Measurements from ENCODE around the gene AFTPH.

AFTPH gene

DNA sequence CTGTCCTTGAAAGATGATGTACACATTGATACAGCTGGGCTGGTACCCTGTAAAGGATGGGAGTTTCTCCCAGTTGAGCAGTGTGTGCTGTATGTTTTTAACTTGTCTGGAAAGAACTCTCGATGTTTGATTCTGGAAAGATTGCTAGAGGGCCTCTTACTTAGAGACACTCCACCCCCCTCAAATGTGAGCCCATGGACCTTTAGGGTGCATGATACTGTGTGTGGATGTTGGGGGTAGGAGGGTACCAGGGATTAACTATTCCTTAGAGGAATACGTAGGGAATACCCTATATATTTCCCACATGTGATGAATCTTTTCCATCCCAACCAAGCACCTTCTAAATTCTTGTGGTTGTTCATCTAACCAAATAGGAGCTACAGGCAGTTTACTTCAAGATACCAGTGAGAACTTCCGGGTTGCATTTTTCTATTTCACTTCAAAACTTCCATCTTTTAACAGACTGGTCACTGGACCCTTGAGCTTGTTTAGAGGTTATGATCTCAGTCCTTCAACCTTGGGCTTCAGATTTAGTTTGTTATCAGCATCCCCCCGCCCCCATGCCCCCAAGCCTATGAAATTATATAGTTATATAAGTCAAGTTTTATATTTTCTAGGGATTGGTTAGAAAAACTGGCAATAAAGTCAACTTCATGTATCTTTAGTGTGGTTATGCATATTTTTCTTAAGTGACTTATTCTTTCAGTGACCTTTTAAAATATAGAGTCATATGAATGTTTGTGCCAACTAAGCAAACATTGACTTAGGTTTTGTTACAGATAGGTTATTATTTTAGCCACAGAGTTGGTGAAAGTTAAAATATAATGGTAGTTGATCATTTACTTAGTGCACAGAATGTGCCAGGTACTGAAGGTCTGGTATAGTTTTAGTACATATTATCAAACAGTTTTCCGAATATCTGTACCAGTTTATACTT is 18.2 kb downstream of the AFTPH start:
- Histone ChIP-seq H3K27ac (ENCODE audit: low read depth, low read length) (no peak overlapping the region), H3K4me1 (ENCODE audit: control insufficient read depth, insufficient read depth, low read length) (peaks cover 24% of the 10 kb centered on the region; the same call in 1 of the 2 replicates), H3K36me3 (ENCODE audit: control insufficient read depth, insufficient read depth, low read length) (no peaks in the 10 kb centered on the region), H3K27me3 (ENCODE audit: control insufficient read depth, insufficient read depth, low read length) (no peaks in the 10 kb centered on the region), H3K9me3 (ENCODE audit: control insufficient read depth, insufficient read depth, low read length) (no peaks in the 10 kb centered on the region), H3K4me3 (ENCODE audit: low read depth, low read length) (no peak overlapping the region), H3K9ac (ENCODE audit: low read depth, low read length) (no peak overlapping the region)

- Histone ChIP-seq H3K36me3 (ENCODE audit: control insufficient read depth, insufficient read depth, low read length) (no peaks in the 10 kb centered on the region), H3K27me3 (ENCODE audit: control insufficient read depth, insufficient read depth, low read length) (no peaks in the 10 kb centered on the region), H3K9me3 (ENCODE audit: control insufficient read depth, insufficient read depth, low read length) (no peaks in the 10 kb centered on the region), H3K4me3 (ENCODE audit: low read depth, low read length) (no peak overlapping the region), H3K9ac (ENCODE audit: low read depth, low read length) (no peak overlapping the region), H3K27ac (ENCODE audit: low read depth, low read length) (no peak overlapping the region), H3K4me1 (ENCODE audit: control insufficient read depth, insufficient read depth, low read length) (peaks cover 17% of the 10 kb centered on the region; the same call in 1 of the 2 replicates)
Observed at GRCh38 chr2:64543008-64543697, 19.0 kb downstream of the AFTPH start.

- Histone ChIP-seq H3K27ac (ENCODE audit: low read depth, low read length) (no peak overlapping the region), H3K27me3 (ENCODE audit: control insufficient read depth, insufficient read depth, low read length) (no peaks in the 10 kb centered on the region), H3K9me3 (ENCODE audit: control insufficient read depth, insufficient read depth, low read length) (peaks cover 3% of the 10 kb centered on the region; the same call in 1 of the 2 replicates), H3K36me3 (ENCODE audit: control insufficient read depth, insufficient read depth, low read length) (0 out of 2 replicates have a peak, but pooled peaks cover 11% of the 10 kb centered on the region), H3K9ac (ENCODE audit: low read depth, low read length) (no peak overlapping the region), H3K4me1 (ENCODE audit: control insufficient read depth, insufficient read depth, low read length) (no peaks in the 10 kb centered on the region), H3K4me3 (ENCODE audit: low read depth, low read length) (no peak overlapping the region)
Observed at GRCh38 chr2:64548761-64549160, 24.6 kb downstream of the AFTPH start.

DNA sequence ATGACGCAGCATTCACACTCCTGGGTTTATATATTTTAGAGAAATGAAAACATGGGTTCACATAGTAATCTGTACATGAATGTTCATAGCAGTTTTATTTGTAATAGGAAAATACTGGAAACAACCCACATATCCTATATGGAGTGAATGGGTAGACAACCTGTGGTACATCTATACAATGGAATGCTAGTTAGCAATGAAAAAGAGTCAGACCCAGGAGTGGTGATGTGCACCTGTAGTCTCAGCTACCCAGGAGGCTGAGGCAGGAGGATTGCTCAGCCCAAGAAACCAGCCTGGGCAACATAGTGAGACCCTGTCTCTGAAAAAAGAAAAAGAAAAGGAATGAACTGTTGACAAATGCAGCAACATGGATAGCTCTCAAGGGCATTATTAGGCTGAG is 25.9 kb downstream of the AFTPH start:
- 0 out of 2 replicates have a peak, but pooled peaks cover 11% of the 10 kb centered on the region for H3K36me3 ChIP-seq (ENCODE audit: control insufficient read depth, insufficient read depth, low read length)

GRCh38 chr2:64551851-64552250 is 27.7 kb downstream of the AFTPH start:
- Histone ChIP-seq H3K9ac (ENCODE audit: low read depth, low read length) (no peak overlapping the region), H3K36me3 (ENCODE audit: control insufficient read depth, insufficient read depth, low read length) (0 out of 2 replicates have a peak, but pooled peaks cover 11% of the 10 kb centered on the region), H3K9me3 (ENCODE audit: control insufficient read depth, insufficient read depth, low read length) (peaks cover 3% of the 10 kb centered on the region; the same call in 1 of the 2 replicates), H3K4me3 (ENCODE audit: low read depth, low read length) (no peak overlapping the region), H3K27ac (ENCODE audit: low read depth, low read length) (no peak overlapping the region), H3K27me3 (ENCODE audit: control insufficient read depth, insufficient read depth, low read length) (no peaks in the 10 kb centered on the region), H3K4me1 (ENCODE audit: control insufficient read depth, insufficient read depth, low read length) (peaks cover 6% of the 10 kb centered on the region; the same call in 1 of the 2 replicates)

More for the DNA sequence above, 25.9 kb downstream of the AFTPH start:
- Histone ChIP-seq H3K4me1 (ENCODE audit: control insufficient read depth, insufficient read depth, low read length) (peaks cover 6% of the 10 kb centered on the region; the same call in 1 of the 2 replicates), H3K9ac (ENCODE audit: low read depth, low read length) (no peak overlapping the region), H3K27ac (ENCODE audit: low read depth, low read length) (no peak overlapping the region), H3K9me3 (ENCODE audit: control insufficient read depth, insufficient read depth, low read length) (peaks cover 3% of the 10 kb centered on the region; the same call in 1 of the 2 replicates), H3K27me3 (ENCODE audit: control insufficient read depth, insufficient read depth, low read length) (no peaks in the 10 kb centered on the region), H3K4me3 (ENCODE audit: low read depth, low read length) (no peak overlapping the region)

DNA sequence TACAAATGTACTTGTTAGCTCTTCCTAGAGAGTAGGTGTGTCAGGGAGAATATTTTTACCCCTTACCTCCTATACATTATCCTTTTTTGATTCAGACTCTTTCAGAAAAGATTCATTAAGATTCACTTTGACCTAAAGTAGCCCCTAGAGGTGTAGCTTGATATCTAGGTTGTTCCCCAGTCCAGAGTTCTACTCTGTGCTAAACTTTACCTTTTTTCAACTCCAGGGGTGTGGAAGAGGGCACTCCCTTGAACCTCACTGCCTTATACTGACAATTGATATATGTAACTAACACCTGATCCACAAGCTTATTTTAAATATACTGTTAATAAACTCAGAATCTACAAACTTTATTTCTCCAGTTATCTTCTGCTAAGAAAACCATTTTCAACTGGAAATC is 30.0 kb downstream of the AFTPH start:
- H3K4me3 ChIP-seq (ENCODE audit: low read depth, low read length): no peak overlapping the region
- no peak overlapping the region for H3K27ac ChIP-seq (ENCODE audit: low read depth, low read length)
- H3K4me1 ChIP-seq (ENCODE audit: control insufficient read depth, insufficient read depth, low read length): peaks cover 6% of the 10 kb centered on the region; the same call in 1 of the 2 replicates
- H3K36me3 ChIP-seq (ENCODE audit: control insufficient read depth, insufficient read depth, low read length): 0 out of 2 replicates have a peak, but pooled peaks cover 11% of the 10 kb centered on the region
- H3K9me3 ChIP-seq (ENCODE audit: control insufficient read depth, insufficient read depth, low read length): peaks cover 3% of the 10 kb centered on the region; the same call in 1 of the 2 replicates
- no peak overlapping the region for H3K9ac ChIP-seq (ENCODE audit: low read depth, low read length)
- no peaks in the 10 kb centered on the region for H3K27me3 ChIP-seq (ENCODE audit: control insufficient read depth, insufficient read depth, low read length)

DNA sequence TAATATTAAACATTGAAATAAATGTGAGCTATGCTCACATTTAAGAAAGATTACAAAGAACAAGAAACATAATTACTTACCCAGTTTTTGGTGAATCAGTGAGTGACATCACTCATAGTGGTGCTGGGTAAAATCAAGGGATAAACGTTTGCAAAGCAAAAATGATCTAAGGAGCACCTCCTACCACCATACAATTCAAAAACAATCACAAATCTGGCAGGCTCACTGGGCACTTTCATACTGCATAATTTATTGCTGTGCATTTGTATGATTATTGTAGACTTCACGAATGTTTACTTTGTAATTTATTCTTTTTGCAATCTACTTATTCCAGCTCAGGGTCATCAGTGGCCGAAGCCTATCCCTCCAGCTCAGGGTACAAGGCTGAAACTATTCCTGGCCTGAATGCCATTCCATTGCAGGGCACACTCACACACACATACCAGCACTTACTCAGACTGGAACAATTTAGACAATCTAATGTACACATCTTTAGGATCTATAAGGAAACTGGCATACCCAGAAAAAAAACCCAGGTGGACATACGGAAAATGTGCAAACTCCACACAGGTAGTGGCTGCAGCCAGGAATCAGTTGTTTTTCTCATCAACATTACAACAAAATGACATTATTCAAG is 34.4 kb downstream of the AFTPH start:
- no peak overlapping the region for H3K27ac ChIP-seq (ENCODE audit: low read depth, low read length)
- H3K9ac ChIP-seq (ENCODE audit: low read depth, low read length): no peak overlapping the region
- no peak overlapping the region for H3K4me3 ChIP-seq (ENCODE audit: low read depth, low read length)
- H3K36me3 ChIP-seq (ENCODE audit: control insufficient read depth, insufficient read depth, low read length): no peaks in the 10 kb centered on the region
- peaks cover 10% of the 10 kb centered on the region; the same call in 1 of the 2 replicates for H3K4me1 ChIP-seq (ENCODE audit: control insufficient read depth, insufficient read depth, low read length)
- no peaks in the 10 kb centered on the region for H3K27me3 ChIP-seq (ENCODE audit: control insufficient read depth, insufficient read depth, low read length)
- no peaks in the 10 kb centered on the region for H3K9me3 ChIP-seq (ENCODE audit: control insufficient read depth, insufficient read depth, low read length)

- Histone ChIP-seq H3K27ac (ENCODE audit: low read depth, low read length) (no peak overlapping the region), H3K27me3 (ENCODE audit: control insufficient read depth, insufficient read depth, low read length) (no peaks in the 10 kb centered on the region), H3K4me1 (ENCODE audit: control insufficient read depth, insufficient read depth, low read length) (peaks cover 7% of the 10 kb centered on the region; the same call in 1 of the 2 replicates), H3K4me3 (ENCODE audit: low read depth, low read length) (no peak overlapping the region), H3K9me3 (ENCODE audit: control insufficient read depth, insufficient read depth, low read length) (no peaks in the 10 kb centered on the region), H3K36me3 (ENCODE audit: control insufficient read depth, insufficient read depth, low read length) (no peaks in the 10 kb centered on the region), H3K9ac (ENCODE audit: low read depth, low read length) (no peak overlapping the region)
Observed at GRCh38 chr2:64562148-64562784, 38.1 kb downstream of the AFTPH start.

GRCh38 chr2:64563436-64563938 is 39.4 kb downstream of the AFTPH start:
- Histone ChIP-seq H3K27ac (ENCODE audit: low read depth, low read length) (no peak overlapping the region), H3K4me3 (ENCODE audit: low read depth, low read length) (no peak overlapping the region), H3K27me3 (ENCODE audit: control insufficient read depth, insufficient read depth, low read length) (no peaks in the 10 kb centered on the region), H3K9ac (ENCODE audit: low read depth, low read length) (no peak overlapping the region), H3K9me3 (ENCODE audit: control insufficient read depth, insufficient read depth, low read length) (no peaks in the 10 kb centered on the region), H3K36me3 (ENCODE audit: control insufficient read depth, insufficient read depth, low read length) (no peaks in the 10 kb centered on the region), H3K4me1 (ENCODE audit: control insufficient read depth, insufficient read depth, low read length) (peaks cover 7% of the 10 kb centered on the region; the same call in 1 of the 2 replicates)
